ENCODE data around the gene ACLY.
A peak's percentile ranks its signal among the peaks of the same experiment; 100 is the strongest.

ACLY gene

GRCh38 chr17:41914358-41914766 lies 4.4 kb downstream of the ACLY start:
- peak; percentile 48 for DNase-seq
- Histone ChIP-seq H2AK5ac (ENCODE audit: low read length, severe bottlenecking) (peak overlapping the region; percentile 26), H4K91ac (ENCODE audit: low read length) (no peak overlapping the region), H3K36me3 (ENCODE audit: control insufficient read depth in 1 of 2, insufficient read depth in 2 of 2, low read depth in 1 of 2, low read length in 2 of 2) (peaks cover 48 to 56% of the 10 kb centered on the region in 2 experiments), H3K27ac (ENCODE audit: low read length, poor library complexity, severe bottlenecking) (peak overlapping the region; percentile 7), H3K4me3 (ENCODE audit: insufficient read depth in 1 of 2, low read depth in 1 of 2, low read length in 2 of 2) (peak overlapping the region in 1 of 2 experiments; percentile 10), H2BK15ac (ENCODE audit: low read depth, poor library complexity, severe bottlenecking) (no peak overlapping the region), H4K8ac (ENCODE audit: low read length) (no peak overlapping the region), H3K23ac (ENCODE audit: low read length in 2 of 2) (no peak overlapping the region), H3K79me1 (replicated peaks; ENCODE audit: low read length, poor library complexity, severe bottlenecking) (no peaks in the 10 kb centered on the region), H2AFZ (ENCODE audit: low read depth, low read length) (no peak overlapping the region), H3K9me3 (ENCODE audit: control insufficient read depth, low read length) (no peaks in the 10 kb centered on the region), H3K4me2 (ENCODE audit: low read length, poor library complexity, severe bottlenecking) (peak overlapping the region; percentile 23), H3K27me3 (ENCODE audit: control insufficient read depth in 1 of 2, insufficient read depth in 1 of 2, low read length in 2 of 2) (no peaks in the 10 kb centered on the region), H3K4me1 (ENCODE audit: control insufficient read depth, insufficient read depth, low read depth, low read length) (peaks cover 53% of the 10 kb centered on the region), H3K9ac (ENCODE audit: low read length) (peak overlapping the region; percentile 25), H2BK5ac (ENCODE audit: low read depth, low read length, poor library complexity, severe bottlenecking) (no peak overlapping the region), H3K14ac (ENCODE audit: low read length in 2 of 2) (no peak overlapping the region), H3K18ac (ENCODE audit: low read depth in 1 of 2, low read length in 2 of 2) (no peak overlapping the region), H2BK12ac (ENCODE audit: low read length in 2 of 2) (no peak overlapping the region), H2BK120ac (ENCODE audit: low read depth, low read length) (no peak overlapping the region), H3K4ac (ENCODE audit: low read depth in 1 of 2, low read length in 2 of 2) (no peak overlapping the region)
- 75% methylated on average over 2 of the region's 6 CpGs for WGBS

DNA sequence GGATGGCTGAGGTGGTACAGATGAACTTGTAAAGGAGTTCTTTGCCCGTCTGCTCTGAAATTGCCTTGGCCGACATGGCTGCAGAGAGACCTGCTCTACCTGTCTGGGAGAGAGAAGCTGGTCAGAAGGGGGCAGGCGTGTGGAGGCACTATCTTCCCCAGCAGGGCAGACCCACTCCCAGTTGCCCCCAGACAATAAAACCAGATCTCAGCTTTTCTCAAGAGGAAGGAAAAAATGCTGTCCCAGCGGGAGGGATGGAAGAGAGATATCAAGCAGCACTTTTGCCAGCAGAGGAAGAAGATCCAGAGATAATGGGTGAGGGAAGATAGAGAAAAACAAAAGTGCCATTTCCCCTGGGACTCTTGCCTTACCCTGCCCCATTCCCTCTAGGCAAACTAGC lies 5.0 kb downstream of the ACLY start:
- no peak overlapping the region for H2BK15ac ChIP-seq (ENCODE audit: low read depth, poor library complexity, severe bottlenecking)
- no peak overlapping the region for H4K8ac ChIP-seq (ENCODE audit: low read length)
- no peaks in the 10 kb centered on the region for H3K9me3 ChIP-seq (ENCODE audit: control insufficient read depth, low read length)
- H3K27ac ChIP-seq (ENCODE audit: low read length, poor library complexity, severe bottlenecking) = no peak overlapping the region
- peaks cover 57% of the 10 kb centered on the region for H3K4me1 ChIP-seq (ENCODE audit: control insufficient read depth, insufficient read depth, low read depth, low read length)
- H3K9ac ChIP-seq (ENCODE audit: low read length) = peak overlapping the region; percentile 25
- H3K4ac ChIP-seq (ENCODE audit: low read depth in 1 of 2, low read length in 2 of 2) = no peak overlapping the region
- no peak overlapping the region for H2BK120ac ChIP-seq (ENCODE audit: low read depth, low read length)
- H3K27me3 ChIP-seq (ENCODE audit: control insufficient read depth in 1 of 2, insufficient read depth in 1 of 2, low read length in 2 of 2) = no peaks in the 10 kb centered on the region
- H3K18ac ChIP-seq (ENCODE audit: low read depth in 1 of 2, low read length in 2 of 2) = no peak overlapping the region
- no peak overlapping the region for H3K14ac ChIP-seq (ENCODE audit: low read length in 2 of 2)
- DNase-seq = no peak
- peak overlapping the region in 1 of 2 experiments; percentile 10 for H3K4me3 ChIP-seq (ENCODE audit: insufficient read depth in 1 of 2, low read depth in 1 of 2, low read length in 2 of 2)
- H3K79me1 ChIP-seq (replicated peaks; ENCODE audit: low read length, poor library complexity, severe bottlenecking) = no peaks in the 10 kb centered on the region
- no peak overlapping the region for H2BK5ac ChIP-seq (ENCODE audit: low read depth, low read length, poor library complexity, severe bottlenecking)
- H3K23ac ChIP-seq (ENCODE audit: low read length in 2 of 2) = peak overlapping the region in 1 of 2 experiments; percentile 66
- 94% methylated on average over 2 of the region's 4 CpGs for WGBS
- peaks cover 53 to 61% of the 10 kb centered on the region in 2 experiments for H3K36me3 ChIP-seq (ENCODE audit: control insufficient read depth in 1 of 2, insufficient read depth in 2 of 2, low read depth in 1 of 2, low read length in 2 of 2)
- H2AK5ac ChIP-seq (ENCODE audit: low read length, severe bottlenecking) = peak overlapping the region; percentile 10
- H2BK12ac ChIP-seq (ENCODE audit: low read length in 2 of 2) = no peak overlapping the region
- no peak overlapping the region for H3K4me2 ChIP-seq (ENCODE audit: low read length, poor library complexity, severe bottlenecking)
- no peak overlapping the region for H2AFZ ChIP-seq (ENCODE audit: low read depth, low read length)
- H4K91ac ChIP-seq (ENCODE audit: low read length) = no peak overlapping the region

GRCh38 chr17:41912925-41913324 lies 5.8 kb downstream of the ACLY start:
- WGBS = 80% methylated on average over 1 of the region's 1 CpG
- H3K4me3 ChIP-seq (ENCODE audit: insufficient read depth in 1 of 2, low read depth in 1 of 2, low read length in 2 of 2) = no peak overlapping the region
- H3K18ac ChIP-seq (ENCODE audit: low read depth in 1 of 2, low read length in 2 of 2) = no peak overlapping the region
- H2BK12ac ChIP-seq (ENCODE audit: low read length in 2 of 2) = no peak overlapping the region
- H3K14ac ChIP-seq (ENCODE audit: low read length in 2 of 2) = no peak overlapping the region
- H3K79me1 ChIP-seq (replicated peaks; ENCODE audit: low read length, poor library complexity, severe bottlenecking) = no peaks in the 10 kb centered on the region
- no peaks in the 10 kb centered on the region for H3K9me3 ChIP-seq (ENCODE audit: control insufficient read depth, low read length)
- H4K8ac ChIP-seq (ENCODE audit: low read length) = no peak overlapping the region
- H3K4me1 ChIP-seq (ENCODE audit: control insufficient read depth, insufficient read depth, low read depth, low read length) = peaks cover 61% of the 10 kb centered on the region
- peaks cover 62 to 65% of the 10 kb centered on the region in 2 experiments for H3K36me3 ChIP-seq (ENCODE audit: control insufficient read depth in 1 of 2, insufficient read depth in 2 of 2, low read depth in 1 of 2, low read length in 2 of 2)
- peak; percentile 17 for DNase-seq
- H2AK5ac ChIP-seq (ENCODE audit: low read length, severe bottlenecking) = peak overlapping the region; percentile 54
- no peak overlapping the region for H3K4ac ChIP-seq (ENCODE audit: low read depth in 1 of 2, low read length in 2 of 2)
- peak overlapping the region; percentile 2 for H3K27ac ChIP-seq (ENCODE audit: low read length, poor library complexity, severe bottlenecking)
- no peak overlapping the region for H4K91ac ChIP-seq (ENCODE audit: low read length)
- no peak overlapping the region for H2BK15ac ChIP-seq (ENCODE audit: low read depth, poor library complexity, severe bottlenecking)
- H2BK5ac ChIP-seq (ENCODE audit: low read depth, low read length, poor library complexity, severe bottlenecking) = no peak overlapping the region
- H3K4me2 ChIP-seq (ENCODE audit: low read length, poor library complexity, severe bottlenecking) = no peak overlapping the region
- H3K27me3 ChIP-seq (ENCODE audit: control insufficient read depth in 1 of 2, insufficient read depth in 1 of 2, low read length in 2 of 2) = no peaks in the 10 kb centered on the region
- H3K23ac ChIP-seq (ENCODE audit: low read length in 2 of 2) = peak overlapping the region in 1 of 2 experiments; percentile 14
- no peak overlapping the region for H2AFZ ChIP-seq (ENCODE audit: low read depth, low read length)
- H2BK120ac ChIP-seq (ENCODE audit: low read depth, low read length) = no peak overlapping the region
- no peak overlapping the region for H3K9ac ChIP-seq (ENCODE audit: low read length)

GRCh38 chr17:41910701-41911391 lies 7.9 kb downstream of the ACLY start:
- Histone ChIP-seq H3K18ac (ENCODE audit: low read depth in 1 of 2, low read length in 2 of 2) (no peak overlapping the region), H3K27ac (ENCODE audit: low read length, poor library complexity, severe bottlenecking) (peak overlapping the region; percentile 78), H2AK5ac (ENCODE audit: low read length, severe bottlenecking) (peak overlapping the region; percentile 70), H3K4ac (ENCODE audit: low read depth in 1 of 2, low read length in 2 of 2) (no peak overlapping the region), H3K36me3 (ENCODE audit: control insufficient read depth in 1 of 2, insufficient read depth in 2 of 2, low read depth in 1 of 2, low read length in 2 of 2) (peaks cover 74% of the 10 kb centered on the region in 2 experiments), H3K9ac (ENCODE audit: low read length) (peak overlapping the region; percentile 52), H2BK5ac (ENCODE audit: low read depth, low read length, poor library complexity, severe bottlenecking) (no peak overlapping the region), H2AFZ (ENCODE audit: low read depth, low read length) (no peak overlapping the region), H3K23ac (ENCODE audit: low read length in 2 of 2) (no peak overlapping the region), H4K8ac (ENCODE audit: low read length) (no peak overlapping the region), H3K9me3 (ENCODE audit: control insufficient read depth, low read length) (no peaks in the 10 kb centered on the region), H2BK15ac (ENCODE audit: low read depth, poor library complexity, severe bottlenecking) (peak overlapping the region; percentile 38), H3K4me3 (ENCODE audit: insufficient read depth in 1 of 2, low read depth in 1 of 2, low read length in 2 of 2) (no peak overlapping the region), H2BK12ac (ENCODE audit: low read length in 2 of 2) (no peak overlapping the region), H2BK120ac (ENCODE audit: low read depth, low read length) (no peak overlapping the region), H3K27me3 (ENCODE audit: control insufficient read depth in 1 of 2, insufficient read depth in 1 of 2, low read length in 2 of 2) (no peaks in the 10 kb centered on the region), H3K79me1 (replicated peaks; ENCODE audit: low read length, poor library complexity, severe bottlenecking) (peaks cover 4% of the 10 kb centered on the region), H3K4me2 (ENCODE audit: low read length, poor library complexity, severe bottlenecking) (no peak overlapping the region), H3K14ac (ENCODE audit: low read length in 2 of 2) (no peak overlapping the region), H4K91ac (ENCODE audit: low read length) (peak overlapping the region; percentile 41), H3K4me1 (ENCODE audit: control insufficient read depth, insufficient read depth, low read depth, low read length) (peaks cover 70% of the 10 kb centered on the region)
- WGBS = 54% methylated on average over 13 of the region's 13 CpGs
- DNase-seq = peak; percentile 96
